ENCODE data around the gene SP2. TPM values are rescaled to one million over a fixed set of nuclear protein-coding genes. Genes with fewer than 3 reads are reported as not detected.

Gene SP2
- total and polyA plus RNA-seq, 11 donors = 4.1 to 21.2 (median 16.0) TPM

GRCh38 chr17:47882695-47883588 is 13.1 kb upstream of the SP2 start:
- DNase-seq (peak in 1 of 5 donors; percentile 20), ATAC-seq (peak in 3 of 4 donors; percentile 35 to 54 (median 39))
- H3K4me3 ChIP-seq = peak overlapping the region in 1 of 12 donors; percentile 7
- no peaks in the 10 kb centered on the region for H3K9me3 ChIP-seq
- H3K27me3 ChIP-seq = peaks cover 0 to 4% (median under 1%) of the 10 kb centered on the region in 9 donors
- WGBS, 4 donors = 77 to 88% (median 84%) methylated on average over 9 of the region's 9 CpGs
- TF ChIP-seq CTCF (IDR thresholded peaks at IDR 0.05) (no peak), POLR2A (IDR thresholded peaks at IDR 0.05) (no peak)
- peaks cover 0 to 29% (median 3%) of the 10 kb centered on the region in 12 donors for H3K4me1 ChIP-seq
- intact Hi-C loops (cut with DNase I) = loop anchor here in 1 of 10 donors (2.0 kb wide), 1 partner anchor 32 kb away; the partner anchor contains the start of gene SP6
- H3K36me3 ChIP-seq = no peaks in the 10 kb centered on the region
- peak overlapping the region in 6 of 12 donors; percentile 1 to 38 (median 32) for H3K27ac ChIP-seq

- Histone ChIP-seq H3K27ac (peak overlapping the region in 3 of 12 donors; percentile 1 to 34 (median 30)), H3K4me3 (no peak overlapping the region), H3K4me1 (peaks cover 0 to 29% (median 3%) of the 10 kb centered on the region in 12 donors), H3K9me3 (no peaks in the 10 kb centered on the region), H3K36me3 (no peaks in the 10 kb centered on the region), H3K27me3 (no peaks in the 10 kb centered on the region)
- no peak for ATAC-seq
- 76 to 82% (median 78%) methylated on average over 9 of the region's 9 CpGs for WGBS, 4 donors
- intact Hi-C loops (cut with DNase I) = loop anchor here in 1 of 10 donors (2.0 kb wide), 1 partner anchor 33 kb away; the partner anchor contains the start of gene SP6
- no peak for TF ChIP-seq CTCF (IDR thresholded peaks at IDR 0.05)
- no peak for TF ChIP-seq POLR2A (IDR thresholded peaks at IDR 0.05)
- peak in 1 of 5 donors; percentile 16 for DNase-seq
These were observed 12.2 kb upstream of the SP2 start for GRCh38 chr17:47883589-47884426.

- H3K36me3 ChIP-seq = no peaks in the 10 kb centered on the region
- H3K9me3 ChIP-seq = no peaks in the 10 kb centered on the region
- no peaks in the 10 kb centered on the region for H3K27me3 ChIP-seq
- WGBS, 4 donors = 49 to 65% (median 58%) methylated on average over 5 of the region's 5 CpGs
- DNase-seq = peak in 1 of 5 donors; percentile 14
- H3K4me3 ChIP-seq = no peak overlapping the region
- peaks cover 0 to 29% (median 3%) of the 10 kb centered on the region in 12 donors for H3K4me1 ChIP-seq
- no peak for ATAC-seq
- no peak overlapping the region for H3K27ac ChIP-seq
- intact Hi-C loops (cut with DNase I) = no loop called here
- TF ChIP-seq CTCF (IDR thresholded peaks at IDR 0.05) (no peak), POLR2A (IDR thresholded peaks at IDR 0.05) (no peak)
These were observed 11.7 kb upstream of the SP2 start for GRCh38 chr17:47884427-47884740.
